Stimulated activated CD4-positive, alpha-beta T cell treated with anti-CD3 and anti-CD28 coated beads, TNF-alpha, amount 100 ng/mL, for 1 hour (primary cell): Measurements from ENCODE around the gene DUSP12.
"Not testable (repeated sequence)": the region's sequence is repeated elsewhere in the genome, so short reads cannot be mapped to it uniquely, and the experiment has no call there.

ENCODE experiments used
- DNase-seq, 3 donors: peaks; one replicate each; pipeline ENCODE4 v3.0.0-alpha.2; 2020; ENCODE audit warnings: low read depth in 3 of 3, low spot score in 1 of 3

DUSP12 gene

DNA sequence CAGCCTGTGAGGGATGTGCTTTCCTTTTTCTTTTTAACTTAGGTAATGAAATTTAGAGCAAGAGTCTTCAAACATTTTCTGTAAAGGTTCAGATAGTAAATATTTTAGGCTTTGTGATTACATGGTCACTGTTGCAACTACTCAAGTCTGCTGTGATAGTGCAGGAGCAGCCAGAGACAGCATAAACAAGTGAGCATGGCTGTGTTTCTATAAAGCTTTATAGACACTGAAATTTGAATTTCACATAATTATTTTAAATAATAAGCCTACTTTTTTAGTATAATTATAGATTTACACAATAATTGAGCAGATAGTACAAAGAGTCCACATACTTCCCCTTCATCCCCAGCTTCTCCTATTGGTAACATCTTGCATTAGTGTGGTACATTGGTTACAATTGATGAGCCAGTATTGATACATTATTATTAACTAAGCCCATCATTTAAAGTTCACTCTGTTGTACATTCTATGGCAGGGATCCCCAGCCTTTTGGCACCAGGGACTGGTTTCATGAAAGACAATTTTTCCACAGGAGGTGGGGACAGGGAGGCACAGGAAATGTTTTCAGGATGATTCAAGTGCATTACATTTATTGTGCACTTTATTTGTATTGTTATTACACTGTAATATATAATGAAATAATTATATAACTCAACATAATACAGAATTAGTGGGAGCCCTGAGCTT, 19.5 kb downstream of the DUSP12 start:
- DNase-seq: no peak

DNA sequence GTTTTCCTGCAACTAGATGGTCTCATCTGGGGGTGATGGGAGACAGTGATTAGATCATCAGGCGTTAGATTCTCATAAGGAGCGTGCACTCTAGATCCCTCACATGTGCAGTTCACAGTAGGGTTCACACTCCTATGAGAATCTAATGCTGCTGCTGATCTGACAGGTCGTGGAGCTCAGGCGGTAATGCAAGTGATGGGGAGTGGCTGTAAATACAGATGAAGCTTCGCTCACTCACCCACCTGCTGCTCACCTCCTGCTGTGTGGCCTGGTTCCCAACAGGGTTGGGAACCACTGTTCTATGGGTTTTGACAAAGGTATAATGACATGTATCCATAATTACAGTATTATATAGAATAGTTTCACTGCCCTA, 20.1 kb downstream of the DUSP12 start:
- DNase-seq: not testable (repeated sequence)

DNA sequence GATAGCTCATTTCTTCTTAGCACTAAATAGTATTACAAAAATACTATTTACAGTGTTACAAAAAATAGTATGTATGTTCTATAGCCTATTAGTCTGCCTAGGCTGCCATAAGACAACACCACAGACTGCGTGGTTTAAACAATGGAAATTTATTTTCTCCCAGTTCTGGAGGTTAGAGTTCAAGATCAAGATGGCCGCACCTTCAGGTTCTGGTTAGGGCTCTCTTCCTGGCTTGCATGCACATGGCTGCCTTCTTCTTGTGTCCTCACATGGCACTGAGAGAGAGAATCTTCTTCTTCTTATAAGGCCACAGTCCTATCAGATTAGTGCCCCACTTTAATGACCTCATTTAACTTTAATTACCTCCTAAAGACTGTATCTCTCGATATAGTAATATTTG, 20.7 kb downstream of the DUSP12 start:
- no peak for DNase-seq

DNA sequence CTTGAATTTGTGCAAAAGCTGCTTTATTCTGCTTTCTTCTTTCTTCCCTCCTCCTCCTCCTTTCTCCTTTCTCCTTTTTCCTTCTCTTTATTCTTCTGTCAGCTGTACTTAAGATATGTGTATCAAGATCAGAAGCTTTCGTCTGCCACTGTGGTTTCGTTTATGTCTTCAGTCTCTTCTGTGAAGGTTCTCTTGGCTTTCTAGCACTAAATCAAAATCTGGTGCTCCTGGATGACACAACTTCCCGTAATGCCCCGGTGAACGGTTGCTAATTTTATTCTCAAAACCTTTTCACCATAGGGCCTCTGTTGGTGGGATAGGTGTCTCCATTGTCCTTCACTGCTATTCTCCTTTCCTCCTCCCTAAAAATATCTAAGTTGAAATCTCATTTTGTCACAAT, 21.6 kb downstream of the DUSP12 start:
- no peak for DNase-seq

DNA sequence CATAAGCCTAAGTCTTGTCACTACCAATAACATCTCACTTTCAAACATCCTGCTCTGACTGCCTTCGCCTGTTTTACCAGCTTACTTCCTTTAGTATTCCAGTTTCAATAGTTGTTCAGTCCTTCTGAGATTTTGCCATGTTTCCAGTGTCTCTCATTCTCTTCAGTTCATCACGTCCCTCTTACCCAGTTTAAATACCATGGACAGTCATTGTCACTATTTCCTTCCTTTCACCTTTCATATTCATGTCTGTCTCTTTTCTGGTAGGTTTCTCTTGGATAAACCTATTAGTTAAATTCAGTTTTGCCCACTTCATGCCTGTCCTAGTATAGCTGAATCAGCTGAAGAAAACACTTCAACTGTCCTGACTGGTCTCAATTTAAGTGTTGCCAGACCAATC, 22.4 kb downstream of the DUSP12 start:
- no peak for DNase-seq

DNA sequence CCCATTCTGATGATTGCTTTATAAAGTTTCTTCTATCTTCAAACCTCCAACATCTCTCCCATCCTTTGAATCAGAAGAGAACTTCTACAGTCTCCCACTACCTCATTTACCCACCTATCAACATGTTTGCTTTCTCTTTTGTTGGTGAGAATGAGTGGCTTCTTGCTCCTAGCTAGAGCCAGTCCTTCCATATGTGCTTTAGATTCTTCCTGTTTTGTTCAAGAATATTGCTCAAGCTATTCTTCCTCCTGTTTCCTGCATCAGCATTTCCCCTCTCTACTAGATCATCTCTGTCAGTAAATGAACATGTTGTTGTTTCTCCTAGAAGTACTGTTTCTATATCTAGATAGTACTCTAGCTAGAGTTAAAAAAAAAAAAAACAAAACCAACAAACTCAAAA, 22.8 kb downstream of the DUSP12 start:
- DNase-seq: no peak

DNA sequence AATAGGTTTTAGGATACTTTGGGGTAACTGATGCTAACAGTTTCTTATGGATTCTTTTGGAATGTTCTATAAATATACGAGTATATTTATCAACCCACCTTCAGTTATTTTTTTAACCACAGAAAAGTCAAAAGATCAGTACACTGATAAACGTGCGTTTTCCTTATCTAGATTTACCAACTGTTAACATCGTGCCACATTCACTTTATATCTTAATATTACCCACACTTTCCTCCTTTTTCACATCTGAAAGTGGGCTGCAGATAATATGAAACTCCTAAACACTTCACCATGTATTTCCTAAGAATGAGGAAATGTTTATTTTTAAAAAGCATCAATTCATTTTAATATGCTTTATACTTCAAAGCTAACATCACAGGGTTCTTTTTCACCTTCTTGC, 24.2 kb downstream of the DUSP12 start:
- DNase-seq: no peak

DNA sequence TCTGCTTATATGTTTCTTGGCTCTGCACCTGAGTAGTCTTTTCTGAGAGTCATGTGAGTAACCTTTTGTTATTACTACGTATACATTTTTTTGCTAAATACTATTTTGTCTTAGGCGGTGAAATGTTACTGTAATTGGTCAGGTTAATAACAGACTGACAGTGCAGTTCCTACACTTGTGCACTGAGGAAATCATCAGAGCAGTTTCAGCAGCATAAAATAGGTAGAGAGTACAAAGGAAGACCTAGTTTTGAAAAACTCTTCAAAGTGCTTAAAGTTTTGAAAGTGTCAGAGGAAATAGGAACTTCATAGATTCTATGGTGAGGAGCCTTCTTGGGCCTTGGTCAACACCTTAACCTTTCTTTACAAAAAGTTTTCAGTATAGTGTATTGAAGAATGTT, 27.7 kb downstream of the DUSP12 start:
- DNase-seq: no peak

DNA sequence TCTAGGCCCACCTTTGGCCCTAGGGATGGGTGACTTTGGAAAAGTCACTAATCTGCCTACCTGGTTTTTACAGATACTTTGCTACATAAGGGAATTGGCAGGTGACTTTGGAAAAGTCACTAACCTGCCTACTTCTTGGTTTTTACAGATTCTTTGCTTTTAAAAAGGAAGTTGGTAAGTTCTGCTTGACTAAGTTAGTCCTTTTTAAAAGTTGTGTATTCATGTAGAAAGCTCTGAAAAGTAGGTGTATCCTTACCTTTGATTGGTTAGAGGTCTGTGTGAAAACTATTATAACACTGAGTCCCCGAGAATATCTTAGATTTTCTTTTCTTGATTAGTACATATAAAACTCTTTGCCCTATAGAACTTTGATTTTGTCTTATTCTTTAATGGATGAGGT, 28.9 kb downstream of the DUSP12 start:
- DNase-seq: no peak

DNA sequence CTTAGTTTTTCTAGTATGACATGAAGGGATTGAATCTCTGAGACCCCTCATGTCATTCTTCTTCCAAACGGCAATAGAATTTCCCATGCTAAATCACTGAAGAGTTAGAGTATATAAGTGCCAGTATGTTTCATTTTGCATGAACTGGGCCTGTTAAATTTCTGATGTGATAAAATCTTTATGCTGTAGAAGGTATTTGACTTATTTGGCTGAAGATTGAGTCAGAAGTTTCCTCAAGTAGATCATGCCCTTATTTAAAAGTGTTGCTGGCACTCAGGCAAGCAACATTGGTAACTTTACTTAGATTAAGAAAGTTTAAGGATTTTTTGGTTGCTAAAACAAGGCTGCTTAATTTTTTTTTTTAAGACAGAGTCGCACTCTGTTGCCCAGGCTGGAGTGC, 29.8 kb downstream of the DUSP12 start:
- no peak for DNase-seq

DNA sequence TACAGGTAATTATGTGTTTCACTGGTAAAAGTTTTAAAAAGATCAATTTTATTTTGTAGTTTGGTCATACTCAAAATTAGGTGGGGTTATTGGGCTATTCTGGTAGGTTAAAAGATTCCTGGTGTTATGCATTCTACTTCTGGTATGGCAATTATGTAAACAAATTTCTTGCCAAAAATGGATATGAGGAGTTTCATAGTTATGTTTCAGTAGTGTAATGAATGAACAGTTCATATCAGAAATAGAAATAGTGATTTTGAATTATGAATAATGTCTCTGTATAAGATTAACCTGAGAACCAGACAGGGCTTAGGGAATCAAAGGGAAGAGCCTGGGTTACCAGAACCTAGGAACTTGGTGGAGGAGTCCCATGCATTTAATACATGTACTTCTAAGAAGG, 32.4 kb downstream of the DUSP12 start:
- DNase-seq: no peak

DNA sequence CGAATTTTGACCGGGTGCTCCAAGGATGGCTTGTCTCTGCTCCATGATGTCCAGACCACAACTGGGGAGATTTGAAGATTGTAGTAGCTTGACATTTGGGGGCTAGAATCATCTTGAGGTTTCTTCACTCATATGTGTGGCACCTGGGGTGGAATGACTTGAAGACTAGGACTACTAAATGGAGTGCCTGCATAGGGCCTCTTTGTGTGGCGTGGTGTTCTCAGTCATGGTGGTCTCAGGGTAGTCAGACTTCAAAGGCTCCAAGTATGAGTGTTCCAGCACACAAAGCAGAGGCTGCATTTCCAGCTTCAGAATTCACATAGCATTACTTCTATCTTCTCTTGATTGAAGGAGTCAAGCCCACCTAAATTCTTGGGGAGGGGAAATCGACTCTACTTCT, 33.3 kb downstream of the DUSP12 start:
- DNase-seq: no peak

DNA sequence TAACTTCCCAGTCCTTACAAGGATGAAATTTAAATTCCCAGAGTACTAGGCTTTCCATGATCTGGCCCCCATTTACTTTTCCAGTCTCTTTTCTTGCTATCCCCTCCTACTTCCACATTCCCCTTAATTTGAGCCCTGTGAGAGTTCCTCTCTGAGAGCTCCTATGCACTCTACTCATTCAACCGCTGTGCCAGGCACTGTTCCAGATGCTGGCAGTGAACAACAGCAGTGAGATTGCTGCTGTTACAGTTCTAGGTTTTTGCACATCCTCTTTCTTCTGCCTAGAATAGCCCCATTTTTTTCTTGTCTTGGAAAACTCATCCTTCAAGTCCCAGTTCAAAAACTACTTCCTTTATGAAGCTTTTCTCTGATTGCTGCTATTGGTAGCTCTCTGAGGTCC, 35.4 kb downstream of the DUSP12 start:
- DNase-seq: no peak

DNA sequence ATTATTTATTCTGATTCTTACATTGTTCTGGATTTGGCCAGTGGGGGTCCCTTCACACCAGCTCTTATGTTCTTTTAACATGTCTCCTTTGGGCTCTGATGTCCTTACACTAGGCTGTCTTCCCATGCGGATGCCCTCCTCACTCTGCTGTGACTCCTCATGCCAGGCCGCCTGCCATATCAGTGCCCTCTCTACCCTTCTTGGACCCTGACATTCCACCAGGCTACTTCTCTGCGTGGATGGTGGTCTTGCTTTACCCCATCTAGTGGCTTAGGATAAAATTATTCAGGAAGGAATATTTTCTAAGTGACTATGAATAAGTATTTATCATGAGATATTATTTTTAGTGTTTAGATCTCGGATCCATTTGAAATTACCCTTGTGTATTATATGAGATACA, 37.8 kb downstream of the DUSP12 start:
- DNase-seq: no peak

DNA sequence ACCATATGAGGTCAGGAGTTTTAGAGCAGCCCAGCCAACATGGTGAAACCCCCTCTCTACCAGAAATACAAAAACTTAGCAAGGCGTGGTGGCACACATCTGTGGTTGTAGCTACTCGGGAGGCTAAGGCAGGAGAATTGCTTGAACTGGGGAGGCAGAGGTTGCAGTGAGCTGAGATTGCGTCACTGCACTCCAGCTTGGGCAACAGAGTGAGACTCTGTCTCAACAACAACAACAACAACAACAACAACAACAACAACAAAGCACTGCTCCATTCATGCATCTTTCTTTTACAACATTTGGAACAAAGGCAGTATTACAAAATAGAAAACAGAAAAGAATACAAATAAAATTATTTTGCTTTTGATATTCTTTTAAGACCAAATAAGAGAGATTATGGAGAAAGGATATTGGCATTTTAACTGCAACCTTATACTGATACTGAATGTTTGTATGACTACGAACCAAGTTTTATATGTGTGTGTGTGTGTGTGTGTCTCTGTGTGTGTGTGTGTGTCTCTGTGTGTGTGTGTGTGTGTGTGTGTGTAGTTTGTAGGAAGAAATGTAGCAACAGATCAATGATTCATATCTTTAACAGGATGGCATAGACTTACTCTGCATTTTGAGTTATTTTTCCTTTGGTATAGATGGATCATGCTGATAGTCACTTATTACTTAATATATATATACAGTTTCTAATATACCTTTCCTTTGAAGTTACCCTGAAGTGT, 41.2 kb downstream of the DUSP12 start:
- no peak for DNase-seq

DNA sequence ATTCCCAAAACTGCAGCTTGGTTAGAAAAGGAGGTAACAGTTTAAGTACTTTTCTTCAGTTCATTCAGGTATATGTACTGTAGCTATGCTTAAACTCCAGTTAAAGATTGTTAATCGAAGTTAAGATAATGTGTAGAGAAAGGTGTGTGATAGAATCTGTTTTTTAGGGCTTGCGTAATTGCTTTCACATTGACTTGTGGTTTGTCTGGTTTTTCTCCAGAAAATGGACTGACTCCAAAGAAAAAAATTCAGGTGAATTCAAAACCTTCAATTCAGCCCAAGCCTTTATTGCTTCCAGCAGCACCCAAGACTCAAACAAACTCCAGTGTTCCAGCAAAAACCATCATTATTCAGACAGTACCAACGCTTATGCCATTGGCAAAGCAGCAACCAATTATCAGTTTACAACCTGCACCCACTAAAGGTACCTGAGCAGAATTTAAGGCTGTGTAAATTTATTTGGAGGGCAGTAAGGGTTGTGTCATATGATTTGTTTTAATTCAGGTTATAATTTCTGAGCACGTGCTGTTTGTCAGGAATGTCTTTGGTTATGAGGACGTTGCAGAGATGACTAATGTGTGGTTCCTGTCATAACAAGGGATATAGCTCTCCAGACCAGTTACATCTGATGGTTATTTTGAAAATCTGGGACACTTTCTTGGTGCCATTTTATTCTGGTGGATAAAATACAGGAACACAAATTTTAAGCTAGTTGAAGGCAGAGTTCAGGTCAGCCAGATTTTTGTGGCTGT, 42.5 kb downstream of the DUSP12 start:
- DNase-seq: no peak

DNA sequence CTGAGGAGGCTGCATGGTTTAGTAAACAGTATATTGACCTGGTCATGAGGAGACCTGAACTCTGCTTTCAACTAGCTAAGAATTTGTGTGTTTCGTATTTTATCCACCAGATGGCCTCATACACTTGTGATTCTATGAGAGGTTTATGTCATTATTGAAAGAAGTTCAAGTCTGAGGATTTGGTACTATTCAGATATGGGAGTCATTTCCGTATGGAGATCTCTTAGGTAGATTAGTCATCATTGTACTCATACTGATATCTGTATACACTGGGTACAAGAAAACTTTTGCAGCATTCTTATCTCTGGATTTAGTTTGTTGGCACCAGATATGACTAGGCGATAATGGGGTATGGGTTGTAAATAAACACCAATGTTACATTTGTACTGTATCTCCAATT, 43.2 kb downstream of the DUSP12 start:
- DNase-seq: no peak

DNA sequence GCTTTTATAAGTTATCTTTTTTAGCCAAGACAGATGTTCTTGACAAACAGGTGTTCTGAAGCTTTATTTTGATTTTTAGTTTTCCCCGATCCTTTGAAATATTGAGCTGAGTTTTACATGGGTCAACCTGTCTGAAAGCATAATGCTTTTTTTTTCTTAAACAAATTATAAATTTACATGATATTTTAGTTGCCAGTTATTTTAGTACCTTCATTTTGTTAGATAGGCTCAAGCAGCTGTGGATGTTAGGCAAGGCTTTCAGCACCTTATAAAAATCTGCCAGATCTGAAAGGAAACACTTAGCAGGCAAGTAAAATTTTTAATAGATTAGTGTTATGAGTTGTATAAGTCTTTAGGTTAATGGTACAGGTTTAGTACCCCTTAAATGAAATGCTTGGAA, 50.2 kb downstream of the DUSP12 start:
- DNase-seq: no peak

DNA sequence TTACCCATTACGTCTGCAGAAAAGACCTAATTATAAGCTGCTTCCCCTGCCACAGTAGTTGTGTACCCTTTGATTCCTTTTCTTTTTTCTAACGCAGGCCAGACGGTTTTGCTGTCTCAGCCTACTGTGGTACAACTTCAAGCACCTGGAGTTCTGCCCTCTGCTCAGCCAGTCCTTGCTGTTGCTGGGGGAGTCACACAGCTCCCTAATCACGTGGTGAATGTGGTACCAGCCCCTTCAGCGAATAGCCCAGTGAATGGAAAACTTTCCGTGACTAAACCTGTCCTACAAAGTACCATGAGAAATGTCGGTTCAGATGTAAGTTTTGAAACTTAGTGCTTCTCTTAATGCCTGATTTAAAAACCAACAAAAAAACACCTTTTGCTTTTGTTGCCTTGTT, 52.4 kb downstream of the DUSP12 start:
- no peak for DNase-seq

DNA sequence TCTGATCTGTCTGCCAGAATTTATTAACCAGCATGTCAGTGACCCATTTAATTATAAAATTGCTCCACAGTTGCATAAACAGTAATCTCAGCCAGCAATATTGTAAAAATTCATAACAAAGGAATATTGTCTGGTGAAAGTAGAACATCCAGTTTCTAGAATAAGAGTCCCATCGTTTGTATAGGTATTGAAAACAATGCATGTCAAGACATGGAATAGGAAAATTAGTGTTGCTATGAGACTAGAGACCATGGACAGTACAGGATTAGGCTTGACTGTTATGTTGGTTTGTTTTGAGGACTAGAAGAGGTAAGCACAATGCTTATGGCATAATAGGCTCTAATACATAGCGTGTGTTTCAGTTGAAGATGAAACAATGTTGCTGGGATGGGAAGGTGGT, 53.6 kb downstream of the DUSP12 start:
- no peak for DNase-seq

DNA sequence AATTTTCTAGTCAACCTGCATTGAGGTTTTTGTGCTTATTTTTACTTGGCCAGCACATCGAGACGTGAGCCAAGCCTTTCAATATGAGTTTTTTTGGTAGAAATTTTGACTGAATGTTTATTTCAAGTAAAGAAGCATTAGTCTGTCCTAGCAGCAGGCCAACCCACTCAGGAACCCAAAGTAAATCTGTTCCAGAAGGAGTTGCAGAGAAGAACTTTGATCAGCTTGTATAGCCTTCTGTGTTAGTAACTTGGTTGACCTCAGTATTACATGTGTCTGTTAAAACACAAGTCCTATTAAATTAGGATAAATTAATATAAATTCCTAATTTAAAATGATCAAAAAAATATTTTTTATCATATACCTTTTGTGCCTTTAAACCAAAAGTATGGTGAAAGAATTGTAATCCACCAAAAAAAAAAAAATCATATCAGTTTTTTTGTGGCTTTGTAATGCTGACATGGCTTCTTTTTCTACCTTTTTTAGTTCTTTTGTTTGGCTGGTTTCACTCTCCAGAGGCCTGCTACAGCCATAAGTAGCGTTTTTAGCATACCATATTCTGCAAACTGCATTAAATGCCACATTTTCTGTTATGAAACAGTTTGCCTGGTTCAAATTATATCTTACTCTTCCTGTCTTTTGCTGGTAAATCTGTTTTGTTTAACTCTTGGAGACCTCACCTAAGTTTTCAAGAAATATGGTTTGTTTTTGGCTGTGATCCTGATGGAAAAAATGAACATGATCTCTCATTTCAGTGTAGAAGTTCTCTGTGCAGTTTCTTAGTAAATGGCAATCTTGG, 56.0 kb downstream of the DUSP12 start:
- no peak for DNase-seq
